ENCODE results near the gene CHD2.

CHD2 gene

DNA sequence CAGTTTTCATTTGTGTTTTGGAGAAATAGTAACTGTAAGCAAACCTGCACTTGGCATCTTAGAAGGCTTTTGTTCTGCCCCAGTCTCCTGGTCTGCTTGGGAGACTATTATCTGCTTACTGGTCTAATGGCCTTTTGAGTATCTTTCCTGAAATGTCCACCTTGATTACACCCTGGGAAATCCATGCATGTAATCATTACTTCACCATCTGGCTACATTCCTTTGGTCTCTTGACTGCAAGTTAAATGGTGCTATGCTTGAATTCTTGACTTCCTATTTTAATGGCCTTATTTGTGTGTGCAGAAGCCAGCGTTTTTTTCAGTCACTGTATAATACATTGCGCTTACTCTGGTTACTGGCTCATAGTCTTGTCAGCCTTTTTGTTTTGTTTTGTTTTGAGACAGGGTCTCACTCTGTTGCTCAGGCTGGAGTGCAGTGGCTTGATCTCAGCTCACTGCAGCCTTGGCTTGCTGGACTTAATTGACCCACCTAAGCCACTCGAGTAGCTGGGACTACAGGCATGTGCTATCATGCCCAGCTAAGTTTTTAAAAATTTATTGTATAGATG, 30.0 kb downstream of the CHD2 start:
- DNase-seq (ENCODE audit: low read depth in 2 of 2) = no peak

DNA sequence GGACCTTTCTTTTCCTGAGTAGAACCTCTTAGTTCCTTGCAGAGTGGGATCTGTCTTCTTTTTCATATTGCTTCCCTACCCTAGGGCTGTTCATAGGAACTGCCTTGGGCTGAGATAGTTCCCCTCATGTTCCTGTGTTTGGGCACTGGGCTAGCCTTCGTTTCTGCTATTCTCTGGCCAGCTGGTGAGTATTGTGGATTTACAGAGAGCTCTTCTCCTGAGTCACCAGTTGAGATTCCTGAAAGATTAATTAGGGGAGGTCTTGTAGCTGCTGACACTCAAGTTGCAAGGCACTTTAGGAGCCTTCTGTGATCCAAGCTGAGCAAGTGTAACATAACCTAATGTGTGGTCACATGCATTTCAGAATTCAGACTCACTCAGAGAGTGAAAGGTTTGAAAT, 30.7 kb downstream of the CHD2 start:
- DNase-seq (ENCODE audit: low read depth in 2 of 2) = no peak

DNA sequence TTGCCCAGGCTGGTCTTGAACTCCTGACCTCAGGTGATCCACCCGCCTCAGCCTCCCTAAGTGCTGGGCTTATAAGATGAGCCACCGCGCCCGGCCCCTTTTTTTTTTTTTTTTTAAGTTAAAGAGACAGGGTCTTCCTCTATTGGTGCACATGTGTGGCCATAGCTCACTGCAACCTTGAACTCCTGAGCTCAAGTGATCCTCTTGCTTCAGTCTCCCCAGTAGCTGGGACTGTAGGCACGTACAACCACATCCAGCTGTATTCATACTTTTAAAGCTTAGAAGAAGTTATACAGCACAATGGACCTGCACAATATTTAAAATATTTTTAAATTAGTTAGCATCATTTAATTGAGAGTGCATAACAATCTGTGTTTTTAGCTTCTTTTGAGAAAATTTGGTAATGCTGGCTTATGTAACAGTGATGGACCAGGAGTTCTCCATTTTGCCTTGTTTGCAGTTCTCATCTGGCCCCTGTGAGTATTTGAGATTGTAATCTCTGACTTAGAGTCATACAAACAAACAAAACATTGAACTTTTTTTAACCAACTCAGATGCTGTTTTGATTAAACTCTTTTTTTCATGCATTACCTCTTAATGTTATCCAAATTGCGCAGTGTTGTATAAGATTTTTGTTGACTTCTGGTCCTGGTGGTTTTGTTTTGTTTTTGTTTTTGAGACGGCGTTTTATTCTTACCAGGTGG, 33.0 kb downstream of the CHD2 start:
- no peak for DNase-seq (ENCODE audit: low read depth in 2 of 2)

DNA sequence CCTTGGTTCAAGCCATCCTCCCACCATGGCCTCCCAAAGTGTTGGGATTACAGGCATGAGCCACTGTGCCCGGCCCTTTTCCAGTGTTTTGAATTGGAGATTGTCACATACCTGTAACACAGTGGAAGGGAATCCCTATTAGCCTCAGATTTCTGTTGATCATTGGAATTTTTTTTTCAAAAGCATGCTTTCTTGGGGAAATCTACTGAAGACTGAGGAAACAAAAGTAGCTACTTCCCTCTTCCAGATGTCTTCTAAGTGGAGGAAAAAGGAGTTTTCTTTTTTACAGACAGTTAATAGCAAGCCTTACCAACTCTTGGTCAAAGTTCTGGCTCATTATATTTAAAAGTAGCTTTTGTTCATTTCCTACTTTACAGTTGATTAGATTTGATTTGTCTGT, 33.7 kb downstream of the CHD2 start:
- no peak for DNase-seq (ENCODE audit: low read depth in 2 of 2)

DNA sequence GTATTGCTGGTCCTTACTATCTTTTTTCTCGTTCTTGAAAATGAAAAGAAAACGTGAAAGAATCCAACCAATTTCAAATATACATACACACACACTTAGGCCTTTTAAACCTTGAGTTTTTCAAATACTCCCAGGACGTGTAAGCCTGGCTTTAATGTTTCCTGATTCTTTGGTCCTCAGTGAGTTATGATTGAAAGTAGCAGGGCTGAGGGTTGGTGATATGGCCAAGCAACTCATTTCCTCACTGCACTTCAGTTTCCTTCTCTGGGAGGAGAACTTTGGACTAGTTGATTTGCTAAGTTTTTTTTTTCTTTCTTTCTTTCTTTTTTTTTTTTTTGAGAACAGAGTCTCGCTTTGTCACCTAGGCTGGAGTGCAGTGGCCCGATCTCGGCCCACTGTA, 34.6 kb downstream of the CHD2 start:
- DNase-seq (ENCODE audit: low read depth in 2 of 2) = no peak

DNA sequence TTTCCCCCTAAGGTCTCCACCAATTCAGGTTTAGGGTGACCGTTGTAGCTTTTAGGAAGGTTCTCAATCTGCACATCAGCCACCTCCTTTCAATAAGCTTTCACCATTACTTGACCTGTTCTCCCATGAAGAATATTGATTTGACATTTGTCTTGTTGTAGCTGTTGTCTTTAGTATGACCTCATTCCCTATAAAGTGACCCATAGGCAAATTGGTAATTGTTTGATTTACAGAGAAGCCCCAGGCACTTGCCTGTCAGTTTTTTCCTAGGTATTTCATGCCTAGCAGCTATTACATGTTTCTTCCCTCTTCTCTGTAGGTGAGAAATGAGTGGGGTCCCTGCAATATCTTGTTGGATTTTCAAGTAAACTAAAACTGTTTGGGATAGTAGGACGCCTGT, 36.0 kb downstream of the CHD2 start:
- DNase-seq (ENCODE audit: low read depth in 2 of 2) = no peak

DNA sequence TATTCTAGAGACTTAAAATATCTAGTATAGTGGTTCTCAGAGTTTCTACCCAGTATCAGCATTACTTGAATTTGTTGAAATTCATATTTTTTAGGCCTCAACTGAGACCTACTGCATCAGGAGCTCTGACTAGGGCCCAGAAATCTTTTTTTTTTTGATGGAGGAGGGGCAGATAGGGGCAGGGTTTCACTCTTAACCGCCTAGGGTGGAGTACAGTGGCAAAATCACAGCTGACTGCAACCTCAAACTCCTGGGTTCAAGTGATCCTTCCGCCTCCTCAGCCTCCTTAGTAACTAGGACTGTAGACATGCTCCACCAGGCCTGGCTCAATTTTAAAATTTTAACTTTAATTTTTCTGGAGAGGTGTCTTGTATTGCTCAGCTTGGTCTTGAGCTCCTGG, 36.6 kb downstream of the CHD2 start:
- DNase-seq (ENCODE audit: low read depth in 2 of 2) = no peak

DNA sequence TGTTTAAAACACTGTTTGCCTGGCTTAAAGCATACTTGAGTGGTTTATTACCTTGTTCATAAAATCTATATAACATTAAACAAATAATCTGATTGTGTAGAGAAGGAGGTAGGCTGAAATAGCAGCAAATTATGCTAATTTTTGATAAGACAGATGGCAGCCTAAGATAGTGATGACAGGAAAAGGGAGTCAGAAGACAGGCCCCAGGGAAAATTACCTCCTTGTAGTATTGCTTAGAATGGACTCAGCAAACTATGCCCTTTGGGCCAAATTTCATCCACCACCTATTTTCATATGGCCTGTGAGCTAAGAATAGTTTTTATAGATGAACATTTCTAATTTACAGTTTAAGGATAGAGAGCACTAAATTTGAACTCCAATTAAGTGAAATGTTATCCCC, 37.8 kb downstream of the CHD2 start:
- DNase-seq (ENCODE audit: low read depth in 2 of 2) = no peak

DNA sequence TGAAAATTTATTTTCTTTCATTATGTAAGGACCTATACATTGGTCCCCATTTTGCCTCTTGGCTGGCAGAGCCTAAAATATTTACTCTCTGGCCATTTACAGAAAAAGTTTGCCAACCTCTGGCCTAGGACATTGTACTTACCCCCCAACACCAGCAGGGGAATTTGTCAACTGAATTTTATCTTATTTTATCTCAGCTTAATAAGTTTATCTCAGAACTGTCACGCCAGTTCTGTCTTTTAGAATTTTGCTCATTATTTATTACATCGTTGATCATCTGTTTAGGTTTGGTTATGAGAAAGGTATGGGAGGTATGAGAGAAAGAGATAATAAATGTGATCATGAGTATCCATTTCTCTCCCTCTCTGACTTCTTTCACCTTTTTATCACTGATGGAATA, 38.3 kb downstream of the CHD2 start:
- no peak for DNase-seq (ENCODE audit: low read depth in 2 of 2)

DNA sequence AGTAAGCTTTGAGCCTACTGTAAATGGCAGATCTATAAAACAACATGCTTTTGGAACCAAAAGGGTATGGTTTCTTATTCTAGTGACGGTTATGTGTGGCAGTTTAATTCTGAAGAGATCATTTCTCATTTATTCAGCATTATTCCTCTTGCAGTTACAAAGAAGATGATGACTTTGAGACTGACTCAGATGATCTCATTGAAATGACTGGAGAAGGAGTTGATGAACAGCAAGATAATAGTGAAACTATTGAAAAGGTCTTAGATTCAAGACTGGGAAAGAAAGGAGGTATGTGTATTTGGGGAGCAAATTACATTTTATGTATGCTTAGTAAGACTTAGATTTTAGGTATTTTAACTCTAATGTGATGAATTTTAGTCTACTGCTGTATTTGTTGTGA, 41.5 kb downstream of the CHD2 start:
- no peak for DNase-seq (ENCODE audit: low read depth in 2 of 2)

DNA sequence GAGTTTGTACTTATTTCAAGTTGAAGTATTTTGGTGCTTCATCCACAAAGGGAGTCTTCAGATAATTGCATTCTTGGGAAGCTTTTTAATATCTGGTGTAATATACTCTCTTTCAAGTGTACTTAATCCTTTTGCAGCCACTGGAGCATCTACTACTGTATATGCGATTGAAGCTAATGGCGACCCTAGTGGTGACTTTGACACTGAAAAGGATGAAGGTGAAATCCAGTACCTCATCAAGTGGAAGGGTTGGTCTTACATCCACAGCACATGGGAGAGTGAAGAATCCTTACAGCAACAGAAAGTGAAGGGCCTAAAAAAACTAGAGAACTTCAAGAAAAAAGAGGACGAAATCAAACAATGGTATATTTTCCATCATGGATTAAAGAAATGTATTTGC, 42.6 kb downstream of the CHD2 start:
- no peak for DNase-seq (ENCODE audit: low read depth in 2 of 2)

DNA sequence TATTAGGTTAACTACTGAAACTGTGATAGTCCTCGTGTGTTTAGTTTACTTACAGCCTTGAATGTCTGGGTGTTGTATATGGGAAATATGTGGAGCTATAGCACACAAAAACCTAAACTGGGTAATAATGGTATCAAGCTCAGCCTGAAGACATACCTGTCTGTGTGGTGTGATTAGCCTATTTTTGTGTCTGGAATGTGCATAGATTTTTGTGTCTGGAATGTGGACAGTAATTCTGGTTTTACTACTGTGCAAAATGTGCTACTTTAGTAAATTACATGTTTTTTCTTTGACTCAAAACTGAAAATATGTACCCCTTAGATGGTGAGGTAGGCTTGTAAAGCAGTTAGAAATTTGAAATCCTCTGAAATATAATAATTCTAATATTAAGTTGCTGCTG, 43.5 kb downstream of the CHD2 start:
- DNase-seq (ENCODE audit: low read depth in 2 of 2) = no peak

DNA sequence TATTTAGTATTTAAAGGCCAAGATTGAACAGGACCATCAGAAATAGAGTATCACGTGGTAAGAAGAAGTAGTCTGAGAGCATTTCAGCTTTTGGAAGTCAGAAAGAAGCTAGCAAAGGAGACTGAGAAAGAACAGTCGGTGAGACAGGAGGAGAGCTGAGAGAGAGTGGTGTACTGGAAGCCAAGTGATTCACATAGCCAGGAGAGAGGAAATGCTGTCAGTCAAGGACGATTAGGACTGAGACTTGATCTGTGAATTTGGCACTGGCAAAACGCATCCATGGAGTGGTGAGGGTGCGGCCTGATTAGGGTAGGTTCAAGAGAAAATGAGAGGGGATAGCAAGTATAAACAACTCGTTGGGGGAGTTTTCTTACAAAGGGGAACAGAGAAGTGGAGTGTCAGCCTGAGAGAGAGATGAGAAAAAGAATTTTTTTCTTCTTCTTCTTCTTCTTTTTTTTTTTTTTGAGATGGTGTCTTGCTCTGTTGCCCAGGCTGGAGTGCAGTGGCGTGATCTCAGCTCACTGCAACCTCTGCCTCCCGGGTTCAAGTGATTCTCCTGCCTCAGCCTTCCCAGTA, 44.9 kb downstream of the CHD2 start:
- DNase-seq (ENCODE audit: low read depth in 2 of 2) = no peak

DNA sequence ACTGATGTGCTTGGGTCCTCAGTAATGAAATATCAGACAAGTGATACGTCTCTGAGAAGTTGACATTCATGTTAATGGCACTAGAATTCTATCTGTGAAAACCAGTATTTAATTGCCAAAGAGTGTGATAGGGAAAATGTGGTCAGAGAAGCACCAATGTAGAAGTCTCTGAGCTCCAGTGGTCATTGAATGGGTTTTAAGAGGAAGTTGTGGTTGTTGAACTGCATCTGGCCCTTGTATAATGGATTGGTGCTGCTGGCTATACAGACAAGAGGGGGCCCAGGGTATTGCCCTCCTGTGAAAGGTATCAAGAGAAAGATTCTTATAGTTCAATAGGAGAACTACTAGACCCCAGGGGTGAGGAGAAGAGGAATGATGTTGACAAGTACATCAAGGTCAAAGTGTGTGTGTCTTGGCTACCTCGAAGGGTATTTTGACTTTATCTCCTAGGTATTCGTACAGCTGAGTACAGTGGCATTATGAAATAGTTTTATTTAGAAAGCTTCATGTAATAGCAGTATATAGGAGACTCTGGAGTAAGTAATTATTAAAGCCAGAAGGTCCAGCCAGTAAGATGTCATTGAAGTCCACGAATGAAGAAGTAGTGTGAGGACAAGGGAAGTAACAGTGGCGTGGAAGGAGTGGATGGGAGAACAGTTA, 47.1 kb downstream of the CHD2 start:
- DNase-seq (ENCODE audit: low read depth in 2 of 2) = no peak

DNA sequence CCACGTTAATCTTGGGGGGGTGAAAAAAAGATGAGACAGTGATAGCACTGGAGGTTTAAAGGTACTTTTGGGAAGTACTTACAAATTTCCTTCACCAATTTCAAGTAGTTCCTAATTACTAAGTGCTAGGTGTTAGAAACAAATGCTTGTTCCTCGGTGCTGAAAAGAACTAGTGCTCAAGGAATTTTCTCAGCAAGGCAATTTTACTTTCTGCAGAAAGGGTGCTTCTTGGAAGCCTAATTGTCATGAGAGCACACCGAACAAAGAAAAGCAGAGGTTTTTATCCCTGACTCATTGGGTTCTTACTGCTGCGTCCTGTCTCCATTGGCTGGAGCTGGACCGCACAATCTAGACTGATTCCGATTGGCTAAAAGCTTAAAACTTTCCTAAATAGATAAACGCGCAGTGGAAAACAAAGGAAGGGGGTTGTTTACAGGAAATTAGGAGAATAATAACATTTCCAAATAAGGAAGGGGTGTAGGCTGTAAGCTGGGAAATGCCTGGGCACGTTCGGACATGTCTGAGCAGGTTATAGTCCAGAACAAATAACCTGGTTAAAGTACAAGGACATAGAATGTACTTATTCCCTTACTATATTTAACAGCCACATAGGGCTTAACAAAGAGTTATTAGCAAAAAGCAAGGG, 49.6 kb downstream of the CHD2 start:
- DNase-seq (ENCODE audit: low read depth in 2 of 2) = no peak

DNA sequence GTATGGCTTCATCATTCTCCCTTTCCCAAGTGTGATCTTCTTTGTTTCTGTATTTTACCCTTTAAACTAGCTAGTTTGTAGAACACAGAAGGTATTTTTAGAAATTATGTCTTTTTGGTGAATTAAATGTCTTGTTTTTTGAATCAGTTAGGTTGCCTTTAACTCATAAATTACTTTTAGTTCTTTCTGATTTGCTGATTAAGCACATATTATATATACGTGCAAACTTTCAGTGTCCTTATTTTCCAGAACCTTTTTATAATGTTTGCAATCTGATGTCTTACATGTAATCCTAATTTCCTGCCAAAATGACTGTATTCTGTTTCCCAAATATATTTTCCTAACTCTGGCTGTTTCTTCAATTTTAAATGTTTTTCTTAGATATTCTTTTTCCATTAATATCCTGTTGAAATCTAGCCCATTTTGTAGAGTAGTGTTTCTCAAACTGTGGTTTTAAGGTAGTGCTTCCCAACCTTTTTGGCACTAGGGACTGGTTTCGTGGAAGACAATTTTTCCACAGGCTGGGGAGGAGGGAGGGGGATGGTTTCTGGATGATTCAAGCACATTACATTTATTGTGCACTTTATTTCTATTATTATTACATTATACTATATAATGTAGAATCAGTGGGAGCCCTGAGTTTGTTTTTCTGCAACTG, 51.8 kb downstream of the CHD2 start:
- DNase-seq (ENCODE audit: low read depth in 2 of 2) = no peak

DNA sequence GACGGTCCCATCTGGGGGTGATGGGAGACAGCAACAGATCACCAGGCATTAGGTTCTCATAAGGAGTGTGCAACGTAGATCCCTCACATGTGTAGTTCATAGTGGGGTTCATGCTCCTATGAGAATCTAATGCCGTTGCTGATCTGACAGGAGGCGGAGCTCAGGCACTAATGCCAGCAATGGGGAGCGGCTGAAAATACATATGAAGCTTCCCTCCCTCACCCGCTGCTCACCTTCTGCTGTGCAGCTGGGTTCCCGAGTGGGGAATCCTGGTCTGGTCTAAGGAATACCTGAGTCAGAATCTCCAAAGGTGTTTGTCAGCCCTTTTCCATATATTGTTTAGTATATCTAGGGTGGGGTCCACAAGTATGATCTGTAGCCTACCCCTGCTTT, 52.3 kb downstream of the CHD2 start:
- no peak for DNase-seq (ENCODE audit: low read depth in 2 of 2)

DNA sequence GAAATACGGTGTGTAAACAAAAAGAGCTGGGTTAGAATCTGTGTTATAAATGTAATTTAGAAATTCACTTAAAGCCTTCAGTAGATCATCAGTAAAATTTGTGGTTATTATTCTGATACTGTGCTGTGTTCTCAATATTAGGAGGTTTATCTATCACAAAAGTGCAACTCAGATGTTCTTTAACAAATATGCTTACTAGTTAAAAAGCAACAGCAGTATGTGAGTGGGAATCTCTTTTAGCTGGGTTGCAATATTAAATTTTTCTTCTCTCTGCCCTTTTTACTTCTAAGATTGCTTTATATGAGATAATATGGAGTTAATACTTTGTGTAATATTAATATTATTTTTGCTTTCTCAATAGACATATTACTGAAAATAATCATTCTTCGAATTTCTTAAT, 53.4 kb downstream of the CHD2 start:
- no peak for DNase-seq (ENCODE audit: low read depth in 2 of 2)

DNA sequence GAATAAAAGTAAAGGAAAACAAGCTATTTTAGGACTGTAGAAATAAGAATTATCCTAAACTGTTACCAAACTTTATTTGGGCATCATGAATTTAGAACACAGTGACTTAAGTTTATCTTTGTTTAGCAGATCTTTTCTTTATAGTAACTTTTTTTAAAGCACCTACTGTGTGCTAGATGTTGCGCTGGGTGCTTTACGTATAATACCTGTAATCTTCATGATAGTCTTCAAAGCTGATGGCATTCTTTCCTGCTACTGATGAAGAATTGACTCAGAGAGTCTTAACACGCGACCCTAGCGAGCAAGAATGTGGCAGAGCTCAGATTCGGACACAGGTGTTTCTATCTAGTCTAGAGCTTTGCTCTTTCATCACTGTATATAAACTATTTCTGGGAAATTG, 53.9 kb downstream of the CHD2 start:
- no peak for DNase-seq (ENCODE audit: low read depth in 2 of 2)

DNA sequence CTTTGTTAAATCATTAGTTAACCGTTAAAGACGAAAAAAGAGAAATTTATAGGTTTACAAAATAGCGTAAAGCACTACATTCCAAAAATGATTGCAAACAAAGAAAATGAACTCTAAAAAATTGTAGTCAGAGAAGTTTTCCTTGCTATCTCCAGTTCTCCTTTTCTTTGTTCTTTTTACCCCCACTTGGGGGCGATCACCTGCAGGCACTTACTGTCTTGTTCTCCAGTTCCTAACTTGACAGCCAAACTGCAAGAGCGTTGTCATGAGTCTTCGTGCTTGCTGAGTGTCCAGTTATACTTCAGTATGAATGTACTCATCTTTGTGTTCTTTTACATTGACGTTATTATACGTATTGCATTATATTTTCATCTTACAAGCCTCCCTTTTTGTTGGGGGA, 54.5 kb downstream of the CHD2 start:
- no peak for DNase-seq (ENCODE audit: low read depth in 2 of 2)

DNA sequence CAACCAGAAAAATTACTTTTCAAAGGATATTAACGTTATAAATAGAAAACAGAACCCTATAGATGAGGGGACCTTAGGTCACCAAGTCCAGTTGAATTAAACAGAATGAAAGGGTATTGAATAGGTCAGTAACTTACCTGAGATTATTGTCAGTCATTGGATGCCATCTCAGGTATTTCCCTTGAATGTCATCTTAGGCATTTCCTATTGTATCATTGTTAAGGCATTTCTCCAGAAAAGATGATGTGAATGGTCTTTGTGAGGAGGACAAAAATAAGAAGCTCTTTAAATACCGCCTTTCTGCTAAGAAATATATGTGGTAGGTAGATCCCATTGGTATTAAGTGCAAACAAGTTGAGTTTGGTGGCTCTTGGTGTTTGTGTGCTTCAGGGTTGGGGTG, 55.6 kb downstream of the CHD2 start:
- no peak for DNase-seq (ENCODE audit: low read depth in 2 of 2)

DNA sequence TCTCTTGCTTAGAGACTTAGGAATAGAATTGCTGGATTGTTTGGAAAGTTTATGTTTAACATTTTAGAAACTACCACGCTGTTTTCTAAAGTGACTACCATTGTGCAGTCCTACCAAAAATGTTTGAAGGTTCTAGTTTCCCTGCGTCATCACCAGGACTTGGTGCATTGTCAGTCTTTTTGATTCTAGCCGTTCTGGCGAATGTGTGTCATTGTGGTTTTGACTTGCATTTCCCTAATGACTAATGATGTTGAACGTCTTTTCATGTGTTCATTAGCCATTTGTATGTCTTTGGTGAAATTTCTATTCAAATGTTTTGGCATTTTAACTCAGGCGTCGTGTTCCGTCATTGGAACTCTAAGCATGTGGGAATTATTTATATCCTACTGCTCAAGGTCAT, 58.0 kb downstream of the CHD2 start:
- peak; percentile 25 to 58 for DNase-seq (ENCODE audit: low read depth in 2 of 2)

All from stimulated activated CD4-positive, alpha-beta T cell treated with anti-CD3 and anti-CD28 coated beads, Interleukin-15, amount 100 ng/mL, for 48 hours (primary cell).